B cell (primary cell): ENCODE results near the gene ST6GALNAC5.

Source experiments
- EZH2 ChIP-seq: IDR thresholded peaks from 2 replicates; pipeline ENCODE4 v1.6.1; 2012; ENCODE audit warnings: borderline replicate concordance, low read depth, mild to moderate bottlenecking, moderate library complexity, low read length; ENCODE audit not compliant: insufficient read depth, poor library complexity, severe bottlenecking
- TF ChIP-seq, protein P1 (sequence below): fragments of 200-600 bp; IDR thresholded peaks from one replicate; pipeline ENCODE4 v1.8.0; 2022; ENCODE audit warnings: antibody characterized with exemption, mild to moderate bottlenecking

DNA sequence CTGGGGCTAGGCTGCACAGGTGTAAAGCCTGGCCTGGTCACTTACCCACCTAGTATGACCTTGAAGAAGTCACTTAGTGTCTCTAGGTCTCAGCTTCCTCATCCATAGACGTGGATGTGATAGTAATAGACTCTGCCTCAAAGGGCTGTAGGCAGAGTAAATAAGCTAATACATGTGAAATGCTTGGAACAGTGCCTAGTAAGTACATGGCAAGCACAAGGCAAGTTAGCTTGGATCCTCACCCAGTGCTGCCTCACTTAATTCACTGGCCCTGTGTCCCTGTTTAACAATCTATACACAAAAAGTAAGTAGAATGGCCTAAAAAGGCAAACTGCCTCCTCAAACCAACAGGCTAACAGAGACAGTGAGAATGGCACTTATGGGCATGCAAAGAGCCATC, 184.1 kb downstream of the ST6GALNAC5 start:
- TF ChIP-seq, protein P1, sequence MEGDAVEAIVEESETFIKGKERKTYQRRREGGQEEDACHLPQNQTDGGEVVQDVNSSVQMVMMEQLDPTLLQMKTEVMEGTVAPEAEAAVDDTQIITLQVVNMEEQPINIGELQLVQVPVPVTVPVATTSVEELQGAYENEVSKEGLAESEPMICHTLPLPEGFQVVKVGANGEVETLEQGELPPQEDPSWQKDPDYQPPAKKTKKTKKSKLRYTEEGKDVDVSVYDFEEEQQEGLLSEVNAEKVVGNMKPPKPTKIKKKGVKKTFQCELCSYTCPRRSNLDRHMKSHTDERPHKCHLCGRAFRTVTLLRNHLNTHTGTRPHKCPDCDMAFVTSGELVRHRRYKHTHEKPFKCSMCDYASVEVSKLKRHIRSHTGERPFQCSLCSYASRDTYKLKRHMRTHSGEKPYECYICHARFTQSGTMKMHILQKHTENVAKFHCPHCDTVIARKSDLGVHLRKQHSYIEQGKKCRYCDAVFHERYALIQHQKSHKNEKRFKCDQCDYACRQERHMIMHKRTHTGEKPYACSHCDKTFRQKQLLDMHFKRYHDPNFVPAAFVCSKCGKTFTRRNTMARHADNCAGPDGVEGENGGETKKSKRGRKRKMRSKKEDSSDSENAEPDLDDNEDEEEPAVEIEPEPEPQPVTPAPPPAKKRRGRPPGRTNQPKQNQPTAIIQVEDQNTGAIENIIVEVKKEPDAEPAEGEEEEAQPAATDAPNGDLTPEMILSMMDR, result no peak
- no peak for TF ChIP-seq EZH2
